AG04450 (cell line): ENCODE results near the gene AIF1. TPM values are rescaled to one million over a fixed set of nuclear protein-coding genes. Genes with fewer than 3 reads are reported as not detected.

Source experiments
- CTCF ChIA-PET: fragments of 300-600, 350-600 bp; formaldehyde crosslinking; extraction: SDS; loops from one replicate; lab custom pipeline; 2022; ENCODE audit warnings: antibody characterized with exemption, inconsistent platforms; lab: Charles Lee
- POLR2A ChIA-PET: fragments of 350-600 bp; formaldehyde crosslinking; extraction: SDS; loops from one replicate; lab custom pipeline; 2021; ENCODE audit warnings: antibody characterized with exemption, inconsistent platforms; lab: Yijun Ruan, JAX
- DNase-seq: peaks from one replicate; pipeline ENCODE4 v3.0.0-alpha.2; 2011; ENCODE audit warnings: low read depth, low spot score
- H3K27ac ChIP-seq: one replicate; pipeline ENCODE4 v1.5.1; 2012; ENCODE audit warnings: low read depth, low read length, control low read depth
- H3K27me3 ChIP-seq: one replicate; pipeline ENCODE4 v1.6.0; 2012; ENCODE audit warnings: low read length; ENCODE audit not compliant: control insufficient read depth, insufficient read depth
- H3K4me3 ChIP-seq: 2 replicates; pipeline ENCODE4 v1.5.1; 2011; ENCODE audit warnings: mild to moderate bottlenecking, low read depth, low read length, control low read depth
- H3K9me3 ChIP-seq: 2 replicates; pipeline ENCODE4 v1.5.1; 2012; ENCODE audit warnings: low read length; ENCODE audit not compliant: control insufficient read depth, insufficient read depth
- CTCF ChIP-seq: IDR thresholded peaks from 2 replicates; pipeline ENCODE4 v1.5.1; 2011; ENCODE audit warnings: low read depth, low read length, control low read depth, inconsistent platforms
- polyA plus RNA-seq: library from polyadenylated mRNA; depleted of rRNA; stranded (reverse); fragments of >200 nt; gene quantifications from 2 replicates; pipeline ENCODE4 v1.2.3, GENCODE V29; 2011

The AIF1 gene
- polyA plus RNA-seq, 1 experiment = not detected

- no peaks in the 10 kb centered on the region for H3K27me3 ChIP-seq
- H3K4me3 ChIP-seq = no peak overlapping the region
- ChIA-PET CTCF (interaction anchor here (2.4 kb wide), 1 partner anchor 26 kb away, joined by 6 read pairs; no protein-coding TSS in a partner anchor), POLR2A (interaction anchor here (1.2 kb wide), 1 partner anchor 10 kb away, joined by 4 read pairs; no protein-coding TSS in a partner anchor)
- no peak for TF ChIP-seq CTCF
- H3K9me3 ChIP-seq = peaks cover 4% of the 10 kb centered on the region; the same call in 1 of the 2 replicates
- H3K27ac ChIP-seq = no peak overlapping the region
- DNase-seq = no peak
Measured at GRCh38 chr6:31624070-31624469, 9.0 kb downstream of the AIF1 start.

- Histone ChIP-seq H3K27ac (no peak overlapping the region), H3K4me3 (no peak overlapping the region), H3K9me3 (no peaks in the 10 kb centered on the region), H3K27me3 (no peaks in the 10 kb centered on the region)
- ChIA-PET CTCF (no interaction called here), POLR2A (no interaction called here)
- TF ChIP-seq CTCF = no peak
- DNase-seq = no peak
Measured at GRCh38 chr6:31626952-31627351, 11.9 kb downstream of the AIF1 start.

- DNase-seq = no peak
- ChIA-PET POLR2A (interaction anchor here (0.6 kb wide), 1 partner anchor 14 kb away, joined by 4 read pairs; no protein-coding TSS in a partner anchor), CTCF (no interaction called here)
- H3K27me3 ChIP-seq = no peaks in the 10 kb centered on the region
- H3K27ac ChIP-seq = no peak overlapping the region
- TF ChIP-seq CTCF = no peak
- no peaks in the 10 kb centered on the region for H3K9me3 ChIP-seq
- H3K4me3 ChIP-seq = no peak overlapping the region
Measured at GRCh38 chr6:31627690-31628287, 12.8 kb downstream of the AIF1 start.

- Histone ChIP-seq H3K27ac (no peak overlapping the region), H3K9me3 (no peaks in the 10 kb centered on the region), H3K27me3 (no peaks in the 10 kb centered on the region), H3K4me3 (no peak overlapping the region)
- no peak for TF ChIP-seq CTCF
- DNase-seq = no peak
- ChIA-PET CTCF (no interaction called here), POLR2A (no interaction called here)
Measured at GRCh38 chr6:31629014-31629413, 14.0 kb downstream of the AIF1 start.

GRCh38 chr6:31630177-31630934, 15.3 kb downstream of the AIF1 start:
- TF ChIP-seq CTCF = no peak
- POLR2A ChIA-PET = no interaction called here

More at GRCh38 chr6:31630177-31630934, 15.3 kb downstream of the AIF1 start:
- Histone ChIP-seq H3K27me3 (no peaks in the 10 kb centered on the region), H3K27ac (no peak overlapping the region), H3K9me3 (no peaks in the 10 kb centered on the region), H3K4me3 (no peak overlapping the region)
- CTCF ChIA-PET = no interaction called here
- no peak for DNase-seq
